ENCODE results near the gene SCARF1.

SCARF1 gene

DNA sequence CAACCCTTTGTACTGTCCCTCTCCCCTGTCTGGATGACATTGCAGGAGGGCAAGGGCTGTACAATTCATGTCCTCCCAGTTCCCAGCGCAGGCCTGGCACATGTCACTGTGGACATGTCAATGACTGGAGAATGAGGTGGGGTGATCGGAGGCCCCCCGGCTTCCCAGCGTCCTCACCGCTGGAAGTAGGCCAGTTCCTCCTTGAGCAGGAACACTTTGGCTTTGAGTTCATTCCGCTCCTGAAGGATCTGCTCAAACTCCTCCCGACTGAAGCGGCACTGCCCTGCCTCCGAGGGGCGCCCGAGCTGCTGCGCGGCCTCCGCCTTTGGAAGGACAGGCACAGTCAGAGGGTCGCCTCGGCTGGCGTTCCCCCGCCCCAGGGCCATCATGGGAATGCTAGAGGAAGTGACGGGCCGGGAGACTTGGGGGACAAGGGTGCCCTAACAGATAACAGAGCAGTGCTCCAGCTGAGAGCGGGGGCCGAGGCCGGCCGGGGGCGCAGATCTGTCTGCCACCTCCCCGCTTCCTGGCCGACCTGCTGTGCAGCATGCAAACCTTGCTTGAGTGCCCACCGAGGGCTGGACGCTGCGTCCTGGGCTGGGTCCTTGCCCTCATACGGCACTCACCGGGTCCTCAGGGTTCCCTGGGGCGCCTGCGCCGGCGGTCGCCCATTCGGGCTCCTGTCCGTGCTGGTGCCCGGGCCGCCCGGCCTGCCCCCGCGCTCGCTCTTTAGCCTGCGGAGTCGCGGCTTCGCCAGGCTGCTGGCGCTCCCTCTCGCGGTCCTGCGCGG is 2.8 kb upstream of the SCARF1 start:
- DNase-seq = no peak

DNA sequence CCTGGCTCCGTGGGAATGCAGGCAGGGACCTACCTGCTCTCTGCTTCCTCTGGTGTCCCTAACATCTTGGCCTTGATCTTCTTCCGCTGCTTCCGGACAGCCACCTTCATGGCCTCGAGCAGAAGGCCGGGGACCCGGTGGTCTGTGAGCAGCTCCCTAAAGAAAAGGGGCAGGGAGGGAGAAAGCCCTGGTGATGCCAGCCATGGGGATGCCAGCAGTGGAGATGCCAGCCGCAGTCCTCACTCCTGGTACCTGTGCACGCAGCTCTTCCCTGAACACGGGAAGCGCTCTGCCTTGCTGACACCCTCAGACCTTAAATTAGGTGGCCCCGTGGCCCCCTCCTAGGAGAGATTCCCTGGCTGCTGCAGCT is 2.3 kb upstream of the SCARF1 start:
- no peak for DNase-seq

- DNase-seq = no peak
These were observed 805 bp upstream of the SCARF1 start for GRCh38 chr17:1646199-1646875.

GRCh38 chr17:1644493-1645206 is 882 bp downstream of the SCARF1 start:
- no peak for DNase-seq

GRCh38 chr17:1643999-1644492 is 1.5 kb downstream of the SCARF1 start:
- no peak for DNase-seq

- DNase-seq = no peak
These were observed 2.1 kb downstream of the SCARF1 start for GRCh38 chr17:1643293-1643998.

DNA sequence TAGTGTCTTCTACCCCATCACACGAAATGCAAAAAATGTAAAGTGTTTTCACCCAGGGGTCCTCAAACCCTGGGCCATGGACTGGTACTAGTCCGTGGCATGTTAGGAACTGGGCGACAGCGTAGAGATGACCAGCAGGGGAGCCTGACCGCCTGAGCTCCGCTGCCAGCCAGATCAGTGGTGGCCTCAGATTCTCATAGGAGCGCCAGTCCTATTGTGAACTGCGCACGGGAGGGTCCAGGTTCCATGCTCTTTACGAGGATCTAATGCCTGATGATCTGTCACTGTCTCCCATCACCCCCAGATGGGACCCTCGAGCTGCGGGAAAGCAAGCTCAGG is 4.5 kb downstream of the SCARF1 start:
- DNase-seq = no peak

GRCh38 chr17:1640329-1641064 is 5.0 kb downstream of the SCARF1 start:
- no peak for DNase-seq

DNA sequence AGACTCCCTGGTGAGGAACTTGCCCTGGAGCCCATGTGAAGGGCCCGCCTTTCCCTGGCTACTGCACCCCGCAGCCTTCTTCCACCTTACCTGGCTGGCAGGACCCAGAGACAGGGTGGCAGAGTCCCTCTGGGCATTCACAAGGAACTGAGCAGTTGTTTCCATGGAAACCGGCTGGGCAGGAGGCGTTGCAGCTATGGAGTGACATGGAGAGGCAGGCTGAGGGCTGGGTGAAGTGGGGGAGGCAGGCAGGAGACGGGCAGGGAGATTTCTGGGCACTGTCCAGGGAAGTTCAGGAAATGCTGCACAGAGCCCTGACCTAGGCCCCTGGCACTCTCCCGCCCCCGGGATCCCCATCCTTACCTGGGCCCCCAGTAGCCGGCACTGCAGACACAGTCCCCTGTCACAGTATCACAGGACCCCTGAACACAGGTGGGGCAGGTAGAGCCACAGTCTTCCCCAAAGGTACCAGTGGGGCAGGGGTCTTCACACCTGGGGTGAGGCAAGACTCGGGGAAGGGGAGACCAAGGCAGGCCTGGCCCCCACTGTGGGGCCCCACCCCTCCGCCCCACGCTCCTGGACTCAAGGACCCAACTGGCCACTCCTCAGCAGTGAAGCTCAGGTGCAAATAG is 5.9 kb downstream of the SCARF1 start:
- DNase-seq = no peak

- DNase-seq = no peak
These were observed 6.8 kb downstream of the SCARF1 start for GRCh38 chr17:1638624-1639300.

DNA sequence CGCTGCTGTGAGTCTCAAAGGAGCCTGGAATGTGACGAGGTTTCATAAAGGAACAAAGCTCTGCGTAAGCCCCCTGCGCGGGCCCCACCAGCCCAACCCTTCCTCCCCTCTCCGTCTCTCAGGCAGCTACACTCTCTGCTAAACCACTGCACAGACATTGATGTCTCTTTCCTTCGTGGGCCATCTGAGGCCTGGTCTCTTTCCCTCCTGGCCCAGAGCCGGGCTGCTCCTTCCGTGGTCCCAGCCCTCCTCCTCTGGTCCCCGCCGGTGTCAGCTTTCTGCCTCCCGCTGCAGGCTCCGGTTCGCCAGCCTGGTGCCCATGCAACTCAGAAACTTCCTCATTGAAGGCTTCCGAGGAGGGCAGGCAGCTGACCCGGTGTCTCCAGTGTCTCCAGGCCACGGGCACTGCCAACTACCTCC is 7.4 kb downstream of the SCARF1 start:
- no peak for DNase-seq

DNA sequence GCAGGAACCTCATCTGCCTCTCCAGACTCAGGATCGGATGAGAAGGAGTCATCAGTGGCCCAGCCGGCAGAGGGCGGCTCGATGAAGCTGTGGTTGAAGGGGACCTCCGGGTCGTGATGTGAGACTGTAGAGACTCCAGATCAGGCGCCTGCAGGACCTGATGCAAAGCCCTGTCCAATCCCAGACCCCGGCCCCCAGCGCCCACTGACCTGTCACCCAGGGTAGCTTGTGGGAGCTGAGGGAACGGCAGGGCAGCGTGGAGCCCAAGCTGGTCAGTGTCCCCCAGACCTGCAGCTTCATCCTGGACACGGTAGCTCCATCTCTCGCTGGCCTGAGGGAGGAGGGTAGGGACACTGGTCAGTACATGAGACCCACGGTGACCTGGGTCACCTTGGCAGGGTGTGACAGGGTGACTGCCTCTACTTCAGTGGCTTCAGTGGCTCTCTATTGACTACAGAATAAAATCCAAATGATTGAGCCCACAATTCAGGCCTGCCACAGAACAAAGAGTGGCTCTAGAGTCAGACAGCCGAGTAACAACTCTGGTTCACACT is 8.7 kb downstream of the SCARF1 start:
- DNase-seq = no peak

GRCh38 chr17:1635675-1636465 is 9.7 kb downstream of the SCARF1 start:
- no peak for DNase-seq

DNA sequence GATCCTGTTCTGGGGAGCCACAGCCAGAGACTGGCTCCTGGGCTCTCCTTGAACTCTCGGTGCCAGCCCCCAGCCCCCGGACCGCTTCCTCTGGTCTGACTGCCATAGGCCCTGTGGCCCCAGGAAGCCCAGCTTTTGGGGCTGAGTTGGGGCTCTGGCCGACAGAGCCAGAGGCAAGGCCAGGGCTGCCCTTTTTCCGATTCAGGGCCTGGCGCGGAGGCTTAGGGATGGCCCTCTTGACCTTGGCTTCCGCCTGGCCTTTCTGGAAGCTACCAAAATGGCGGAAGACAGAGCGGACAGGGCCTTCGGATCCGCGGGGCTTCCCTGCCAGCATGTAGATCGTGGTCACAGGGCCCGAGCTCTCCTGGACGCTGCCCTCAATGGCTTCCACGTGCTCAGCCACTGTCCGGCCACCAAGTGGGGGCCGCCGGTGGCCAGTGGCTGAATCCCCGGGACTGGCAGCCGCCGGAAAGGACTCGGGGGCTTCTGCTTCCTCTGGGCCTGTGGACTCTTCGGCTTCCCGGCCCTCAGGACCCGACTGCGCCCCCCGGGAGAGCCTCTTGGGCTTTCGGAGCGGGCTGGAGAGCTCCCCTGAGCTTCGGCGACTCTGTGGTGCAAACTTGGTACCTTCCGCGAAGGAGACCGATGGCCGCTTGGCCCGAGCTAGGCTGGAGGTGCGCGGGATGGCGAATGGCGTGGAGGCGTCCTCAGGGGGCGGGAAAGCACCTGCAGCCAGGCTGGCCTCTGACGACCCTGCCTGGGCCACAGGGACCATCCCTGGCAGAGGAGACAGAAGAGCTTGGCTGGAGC is 10.5 kb downstream of the SCARF1 start:
- DNase-seq = no peak

- DNase-seq = no peak
These were observed 14.9 kb downstream of the SCARF1 start for GRCh38 chr17:1630662-1631061.

DNA sequence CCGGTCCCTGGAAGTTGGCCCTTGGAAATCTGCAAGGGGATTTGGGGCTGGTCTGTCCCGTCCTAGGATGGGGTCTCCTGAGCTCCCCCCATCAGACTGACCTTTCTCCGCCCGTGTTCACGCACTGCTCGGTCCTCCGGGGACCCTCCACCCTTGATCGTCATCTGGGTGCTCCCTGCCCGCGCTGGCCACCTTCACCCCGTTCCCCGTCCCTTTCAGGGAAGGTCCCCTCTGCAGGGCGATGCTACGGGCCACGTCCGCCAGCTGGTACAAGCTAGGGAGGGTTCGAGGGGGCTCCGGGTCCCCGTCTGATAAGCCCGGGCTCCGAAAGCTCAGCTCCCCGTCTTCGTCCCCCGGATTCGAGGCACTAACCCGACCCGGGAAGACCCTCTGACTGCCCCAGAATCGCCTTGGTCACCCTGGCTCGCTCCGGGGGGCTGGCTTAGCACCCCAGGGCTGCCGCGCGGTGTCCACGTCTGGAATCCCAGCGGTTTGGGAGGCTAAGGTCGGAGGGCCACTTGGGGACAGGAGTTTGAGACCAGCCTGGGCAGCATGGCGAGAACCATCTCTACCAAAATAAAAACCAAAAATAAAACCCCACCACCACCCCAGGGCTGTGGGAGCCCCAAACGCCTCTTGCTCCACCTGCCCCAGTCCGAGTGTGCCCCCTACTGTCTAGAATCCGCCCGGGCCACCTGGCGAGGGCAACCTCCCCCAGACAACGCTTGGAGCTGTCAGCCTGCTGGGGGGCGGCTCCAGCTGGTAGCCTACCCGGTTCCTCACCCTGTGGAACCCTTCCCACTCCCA is 15.8 kb downstream of the SCARF1 start:
- no peak for DNase-seq

- DNase-seq = peak; percentile 72
These were observed 16.6 kb downstream of the SCARF1 start for GRCh38 chr17:1628856-1629503.

All from cortex of kidney (tissue), 1 donor.